T-helper 17 cell (primary cell): ENCODE results near the gene XPA. TPM values are rescaled to one million over a fixed set of nuclear protein-coding genes. Genes with fewer than 3 reads are reported as not detected.
"Not testable (repeated sequence)": the region's sequence is repeated elsewhere in the genome, so short reads cannot be mapped to it uniquely, and the experiment has no call there.

ENCODE experiments used
- ATAC-seq: fragments of 150-1000 bp; cut with Tn5 transposase; 2 replicates; pipeline ENCODE4 v1.10.0; 2021; ENCODE audit warnings: mild to moderate bottlenecking, moderate library complexity
- DNase-seq, 3 donors: peaks; one replicate each; pipeline versions ENCODE4 v3.0.0 to v3.0.0-alpha.2; 2020 to 2021
- H3K9me3 ChIP-seq: one replicate; pipeline ENCODE4 v1.7.0; 2013; ENCODE audit warnings: low read length, mild to moderate bottlenecking; ENCODE audit not compliant: control insufficient read depth, poor library complexity, severe bottlenecking
- H3K27ac Mint-ChIP-seq: one replicate; pipeline ENCODE4 v1.8.0; 2022; ENCODE audit warnings: mild to moderate bottlenecking, moderate library complexity, mixed read lengths
- H3K27me3 Mint-ChIP-seq: one replicate; pipeline ENCODE4 v1.8.0; 2022; ENCODE audit warnings: mixed read lengths
- H3K36me3 Mint-ChIP-seq: one replicate; pipeline ENCODE4 v1.8.0; 2022; ENCODE audit warnings: low read depth, mixed read lengths
- H3K4me1 Mint-ChIP-seq: one replicate; pipeline ENCODE4 v1.8.0; 2022; ENCODE audit warnings: mild to moderate bottlenecking, mixed read lengths
- H3K4me3 Mint-ChIP-seq: one replicate; pipeline ENCODE4 v1.8.0; 2022; ENCODE audit warnings: mild to moderate bottlenecking, moderate library complexity, mixed read lengths
- total RNA-seq, 4 donors: library from RNA in 2 of 4; stranded (reverse) in 2 of 4; gene quantifications; one replicate each; pipeline ENCODE4 v1.2.3 and lab custom pipeline; 2022 to 2026

XPA gene
- total RNA-seq, 2 donors from 2014 or later, result 16.6 to 23.4 TPM

DNA sequence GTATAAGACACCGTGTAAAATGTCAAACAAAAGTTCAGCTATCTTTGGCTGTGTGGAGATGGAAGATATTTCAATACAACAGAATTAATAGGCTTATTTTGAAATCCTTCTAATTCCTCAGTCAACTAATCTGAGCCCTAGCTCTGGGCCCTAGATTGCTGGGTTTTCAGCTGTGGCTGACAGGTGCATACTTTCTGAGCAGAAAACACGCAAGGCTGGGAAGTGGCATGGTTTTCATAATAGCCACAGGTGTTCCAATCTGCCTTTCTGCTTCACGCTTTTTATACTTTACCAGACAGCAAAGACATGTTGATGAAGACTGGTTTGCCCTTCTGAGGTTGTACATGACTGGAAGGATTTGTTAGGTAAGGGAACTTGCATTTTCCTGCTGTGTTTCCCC is 20.7 kb upstream of the XPA start:
- DNase-seq (no peak), ATAC-seq (no peak)
- no peak overlapping the region for H3K27ac Mint-ChIP-seq
- H3K27me3 Mint-ChIP-seq, result peaks cover 21% of the 10 kb centered on the region
- peaks cover 11% of the 10 kb centered on the region for H3K4me1 Mint-ChIP-seq
- no peak overlapping the region for H3K4me3 Mint-ChIP-seq
- peaks cover 3% of the 10 kb centered on the region for H3K9me3 ChIP-seq
- H3K36me3 Mint-ChIP-seq, result peaks cover 2% of the 10 kb centered on the region

DNA sequence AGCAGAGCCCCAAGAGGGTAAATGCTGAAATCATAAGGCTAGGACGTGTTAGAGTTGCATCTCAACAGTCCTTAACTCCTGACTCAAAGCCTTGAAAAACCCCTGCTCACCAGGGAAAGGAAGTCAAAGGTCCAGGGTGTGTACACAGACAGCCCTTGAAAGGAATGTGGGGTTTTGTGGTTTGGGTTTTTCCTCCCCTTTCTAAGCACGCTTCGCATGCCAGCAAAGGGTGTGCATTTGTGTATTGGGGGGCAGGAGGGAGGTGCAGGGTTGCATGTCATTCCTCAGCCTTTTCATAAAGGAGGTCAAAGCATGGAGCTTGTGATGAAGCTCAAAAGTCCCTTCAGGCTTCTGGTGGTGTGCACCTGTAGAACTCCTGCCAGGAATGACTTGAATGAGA is 17.3 kb upstream of the XPA start:
- H3K27me3 Mint-ChIP-seq, result peaks cover 22% of the 10 kb centered on the region
- H3K27ac Mint-ChIP-seq, result no peak overlapping the region
- DNase-seq, result no peak
- H3K4me1 Mint-ChIP-seq, result peaks cover 17% of the 10 kb centered on the region
- peak; percentile 61 for ATAC-seq
- H3K9me3 ChIP-seq, result no peaks in the 10 kb centered on the region
- no peaks in the 10 kb centered on the region for H3K36me3 Mint-ChIP-seq
- peak overlapping the region; percentile 64 for H3K4me3 Mint-ChIP-seq

GRCh38 chr9:97711223-97711626 is 14.1 kb upstream of the XPA start:
- peak overlapping the region; percentile 89 for H3K27ac Mint-ChIP-seq
- DNase-seq (no peak), ATAC-seq (peak; percentile 54)
- H3K36me3 Mint-ChIP-seq, result no peaks in the 10 kb centered on the region
- H3K4me1 Mint-ChIP-seq, result peaks cover 25% of the 10 kb centered on the region
- H3K27me3 Mint-ChIP-seq, result peaks cover 20% of the 10 kb centered on the region
- peak overlapping the region; percentile 36 for H3K4me3 Mint-ChIP-seq
- no peaks in the 10 kb centered on the region for H3K9me3 ChIP-seq

GRCh38 chr9:97710356-97711222 is 13.4 kb upstream of the XPA start:
- H3K27ac Mint-ChIP-seq, result peak overlapping the region; percentile 89
- peak; percentile 82 for ATAC-seq
- peaks cover 21% of the 10 kb centered on the region for H3K27me3 Mint-ChIP-seq
- peaks cover 31% of the 10 kb centered on the region for H3K4me1 Mint-ChIP-seq
- H3K36me3 Mint-ChIP-seq, result no peaks in the 10 kb centered on the region
- H3K9me3 ChIP-seq, result no peaks in the 10 kb centered on the region
- H3K4me3 Mint-ChIP-seq, result peak overlapping the region; percentile 36
- peak in 2 of 3 donors; percentile 20 to 25 for DNase-seq

DNA sequence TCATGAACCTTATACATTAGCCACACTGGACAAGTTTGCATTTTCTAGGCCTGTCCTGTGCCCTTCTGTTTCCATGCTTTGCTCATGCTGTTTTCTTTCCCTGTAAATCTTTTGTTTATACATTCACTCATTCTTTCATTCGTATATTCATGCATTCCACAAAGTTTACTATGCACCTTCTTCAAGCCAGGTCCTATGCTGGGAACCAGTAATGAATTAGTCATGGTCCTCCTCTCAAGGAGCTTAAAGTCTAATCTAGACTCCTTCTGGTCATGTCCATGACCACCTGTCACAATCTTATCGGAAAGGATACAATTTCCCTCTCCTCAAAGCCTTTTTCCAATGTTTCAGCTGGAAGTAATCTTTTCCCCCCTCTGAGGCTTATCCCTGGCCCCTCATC is 9.1 kb upstream of the XPA start:
- Mint-ChIP-seq H3K27me3 (peaks cover 30% of the 10 kb centered on the region), H3K36me3 (no peaks in the 10 kb centered on the region), H3K4me3 (no peak overlapping the region), H3K4me1 (peaks cover 33% of the 10 kb centered on the region), H3K27ac (no peak overlapping the region)
- no peak for ATAC-seq
- DNase-seq, result no peak
- no peaks in the 10 kb centered on the region for H3K9me3 ChIP-seq

DNA sequence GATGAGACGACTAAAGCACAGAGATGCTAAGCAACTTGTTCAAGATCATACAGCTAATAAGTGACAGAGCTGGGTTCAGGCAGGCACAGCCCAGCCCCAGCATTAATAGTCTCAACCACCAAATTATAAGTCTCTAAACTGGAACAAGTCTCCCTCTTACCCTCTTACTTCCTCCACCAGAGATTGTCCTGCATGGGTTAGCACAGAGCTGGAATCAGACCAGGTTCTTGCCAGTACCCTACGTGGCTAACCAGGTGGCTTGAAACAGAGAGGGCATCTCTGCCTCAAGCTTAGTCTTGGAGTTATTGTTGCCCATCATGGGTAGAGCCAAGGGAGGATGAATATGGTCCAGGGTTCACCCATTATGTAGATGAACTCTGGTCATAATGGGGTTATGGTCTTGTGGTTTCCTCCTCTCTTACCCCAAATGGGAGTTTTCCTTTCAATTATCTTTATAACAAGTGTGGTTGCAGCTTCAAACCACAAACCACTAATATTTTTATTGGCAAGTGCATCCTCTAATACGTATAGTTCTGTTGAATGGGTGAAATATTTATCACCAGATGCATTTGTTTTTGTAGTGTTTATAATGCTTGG is 8.3 kb upstream of the XPA start:
- peak; percentile 58 for ATAC-seq
- Mint-ChIP-seq H3K27me3 (peaks cover 31% of the 10 kb centered on the region), H3K4me3 (no peak overlapping the region), H3K36me3 (no peaks in the 10 kb centered on the region), H3K4me1 (peaks cover 31% of the 10 kb centered on the region), H3K27ac (no peak overlapping the region)
- H3K9me3 ChIP-seq, result no peaks in the 10 kb centered on the region
- no peak for DNase-seq

DNA sequence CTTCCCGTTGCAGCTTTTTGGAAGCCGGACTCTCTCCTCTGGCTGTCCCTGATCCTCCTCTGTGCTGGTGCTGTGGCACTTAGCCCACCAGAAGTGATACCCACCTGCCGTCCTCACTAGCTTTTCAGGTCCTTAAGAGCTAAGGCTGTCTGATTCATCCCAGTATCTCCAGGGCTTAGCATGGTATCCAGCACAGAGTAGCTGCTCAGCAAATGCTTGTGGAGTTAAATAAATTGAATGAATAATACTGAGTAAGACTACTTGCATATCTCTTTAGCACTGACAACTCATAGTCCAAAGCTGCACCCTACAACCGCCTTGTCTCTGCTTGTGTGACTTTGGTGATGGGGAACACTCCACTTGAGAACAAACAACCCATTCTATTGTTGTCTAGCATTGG is 7.7 kb upstream of the XPA start:
- Mint-ChIP-seq H3K4me3 (no peak overlapping the region), H3K27me3 (peaks cover 26% of the 10 kb centered on the region), H3K36me3 (no peaks in the 10 kb centered on the region), H3K27ac (peak overlapping the region; percentile 91), H3K4me1 (peaks cover 31% of the 10 kb centered on the region)
- no peaks in the 10 kb centered on the region for H3K9me3 ChIP-seq
- no peak for ATAC-seq
- DNase-seq, result no peak

DNA sequence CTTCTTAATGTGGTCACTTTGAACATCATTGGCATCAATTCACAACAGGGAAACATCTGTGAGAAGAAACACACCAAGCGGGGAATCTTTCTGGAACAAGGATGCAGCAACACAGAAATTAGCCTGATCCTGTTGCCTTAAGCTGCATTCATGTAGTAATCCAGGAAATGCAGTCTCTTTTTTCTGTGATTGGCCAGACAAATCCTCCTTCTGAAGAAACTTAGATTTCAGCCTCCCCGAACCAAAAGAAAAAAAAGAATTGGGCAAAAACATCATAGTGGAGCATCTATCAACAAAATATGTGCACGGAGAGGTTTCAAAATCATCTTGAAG is 7.2 kb upstream of the XPA start:
- no peaks in the 10 kb centered on the region for H3K36me3 Mint-ChIP-seq
- no peak for DNase-seq
- no peak for ATAC-seq
- no peaks in the 10 kb centered on the region for H3K9me3 ChIP-seq
- peaks cover 33% of the 10 kb centered on the region for H3K4me1 Mint-ChIP-seq
- peaks cover 25% of the 10 kb centered on the region for H3K27me3 Mint-ChIP-seq
- H3K27ac Mint-ChIP-seq, result peak overlapping the region; percentile 91
- H3K4me3 Mint-ChIP-seq, result no peak overlapping the region

- Mint-ChIP-seq H3K27ac (peak overlapping the region; percentile 91), H3K4me3 (no peak overlapping the region), H3K27me3 (peaks cover 25% of the 10 kb centered on the region), H3K36me3 (no peaks in the 10 kb centered on the region), H3K4me1 (peaks cover 37% of the 10 kb centered on the region)
- ATAC-seq, result peak; percentile 77
- no peak for DNase-seq
- no peaks in the 10 kb centered on the region for H3K9me3 ChIP-seq
Observed at GRCh38 chr9:97703437-97704344, 6.6 kb upstream of the XPA start.

GRCh38 chr9:97699824-97700223 is 2.7 kb upstream of the XPA start:
- peaks cover 46% of the 10 kb centered on the region for H3K4me1 Mint-ChIP-seq
- not testable (repeated sequence) for H3K4me3 Mint-ChIP-seq, H3K27me3 Mint-ChIP-seq, DNase-seq, H3K9me3 ChIP-seq, H3K27ac Mint-ChIP-seq, ATAC-seq, H3K36me3 Mint-ChIP-seq

DNA sequence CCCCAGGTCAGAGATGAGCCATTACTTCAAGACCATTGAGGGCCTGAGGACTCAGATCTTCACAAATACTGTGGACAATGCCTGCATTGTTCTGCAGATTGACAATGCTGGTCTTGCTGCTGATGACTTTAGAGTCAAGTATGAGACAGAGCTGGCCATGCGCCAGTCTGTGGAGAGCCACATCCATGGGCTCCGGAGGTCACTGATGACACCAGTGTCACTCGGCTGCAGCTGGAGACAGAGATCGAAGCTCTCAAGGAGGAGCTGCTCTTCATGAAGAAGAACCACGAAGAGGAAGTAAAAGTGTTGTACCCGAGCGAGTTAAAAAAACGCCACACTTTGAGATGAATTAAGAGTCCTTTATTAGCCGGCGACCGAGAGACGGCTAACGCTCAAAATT is 2.1 kb upstream of the XPA start:
- Mint-ChIP-seq H3K27ac (peak overlapping the region; percentile 67), H3K4me1 (peaks cover 49% of the 10 kb centered on the region)
- DNase-seq, H3K9me3 ChIP-seq, H3K4me3 Mint-ChIP-seq, H3K27me3 Mint-ChIP-seq, H3K36me3 Mint-ChIP-seq, ATAC-seq: not testable (repeated sequence)

DNA sequence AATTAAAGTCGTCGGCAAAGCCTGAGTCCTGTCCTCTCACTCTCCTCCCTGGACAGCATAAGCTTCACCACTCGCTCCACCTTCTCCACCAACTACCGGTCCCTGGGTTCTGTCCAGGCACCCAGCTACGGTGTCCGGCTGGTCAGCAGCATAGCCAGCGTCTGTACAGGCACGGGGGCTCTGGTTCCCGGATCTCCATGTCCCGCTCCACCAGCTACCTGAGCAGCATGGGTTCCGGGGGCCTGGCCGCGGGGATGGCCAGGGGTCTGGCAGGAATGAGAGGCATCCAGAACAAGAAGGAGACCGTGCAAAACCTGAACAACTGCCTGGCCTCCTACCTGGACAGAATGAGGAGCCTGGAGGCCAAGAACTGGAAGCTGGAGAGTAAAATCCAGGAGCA is 1.7 kb upstream of the XPA start:
- peaks cover 10% of the 10 kb centered on the region for H3K27me3 Mint-ChIP-seq
- H3K27ac Mint-ChIP-seq, result peak overlapping the region; percentile 67
- ATAC-seq (no peak), DNase-seq (no peak)
- no peaks in the 10 kb centered on the region for H3K9me3 ChIP-seq
- peaks cover 51% of the 10 kb centered on the region for H3K4me1 Mint-ChIP-seq
- H3K4me3 Mint-ChIP-seq, result no peak overlapping the region
- no peaks in the 10 kb centered on the region for H3K36me3 Mint-ChIP-seq

GRCh38 chr9:97697837-97698236 is 697 bp upstream of the XPA start:
- H3K4me3 Mint-ChIP-seq, result peak overlapping the region; percentile 92
- no peak for ATAC-seq

More at GRCh38 chr9:97697837-97698236, 697 bp upstream of the XPA start:
- Mint-ChIP-seq H3K4me1 (peaks cover 54% of the 10 kb centered on the region), H3K27me3 (peaks cover 10% of the 10 kb centered on the region), H3K36me3 (no peaks in the 10 kb centered on the region), H3K27ac (peak overlapping the region; percentile 97)
- H3K9me3 ChIP-seq, result no peaks in the 10 kb centered on the region
- DNase-seq, result no peak
